AG09309 (cell line): ENCODE data around the gene USP10.
"Not testable (repeated sequence)": the region's sequence is repeated elsewhere in the genome, so short reads cannot be mapped to it uniquely, and the experiment has no call there.

ENCODE experiments used
- DNase-seq: peaks from one replicate; pipeline ENCODE4 v3.0.0-alpha.2; 2010; ENCODE audit warnings: low read depth
- H3K4me3 ChIP-seq: 2 replicates; pipeline ENCODE4 v1.5.1; 2011; ENCODE audit warnings: mild to moderate bottlenecking, low read depth, low read length, moderate library complexity; ENCODE audit not compliant: control insufficient read depth
- CTCF ChIP-seq: IDR thresholded peaks from 2 replicates; pipeline ENCODE4 v1.5.1; 2011; ENCODE audit warnings: mild to moderate bottlenecking, low read depth, low read length, inconsistent platforms; ENCODE audit not compliant: insufficient read depth, control insufficient read depth; ENCODE audit errors: missing control alignments

Gene USP10

GRCh38 chr16:84685210-84685609, 14.6 kb upstream of the USP10 start:
- H3K4me3 ChIP-seq, result no peak overlapping the region
- DNase-seq, result no peak

GRCh38 chr16:84686707-84687298, 13.0 kb upstream of the USP10 start:
- no peak for TF ChIP-seq CTCF
- no peak for DNase-seq
- H3K4me3 ChIP-seq, result no peak overlapping the region

More at GRCh38 chr16:84685210-84685609, 14.6 kb upstream of the USP10 start:
- no peak for TF ChIP-seq CTCF

GRCh38 chr16:84687715-84688114, 12.1 kb upstream of the USP10 start:
- no peak for TF ChIP-seq CTCF
- DNase-seq, result peak; percentile 88

GRCh38 chr16:84688163-84688562, 11.6 kb upstream of the USP10 start:
- DNase-seq, result not testable (repeated sequence)

More at GRCh38 chr16:84687715-84688114, 12.1 kb upstream of the USP10 start:
- H3K4me3 ChIP-seq, result no peak overlapping the region

GRCh38 chr16:84689111-84689510, 10.7 kb upstream of the USP10 start:
- no peak for TF ChIP-seq CTCF
- H3K4me3 ChIP-seq, result no peak overlapping the region
- DNase-seq, result peak; percentile 78

More at GRCh38 chr16:84688163-84688562, 11.6 kb upstream of the USP10 start:
- H3K4me3 ChIP-seq, result not testable (repeated sequence)

- no peak for DNase-seq
- H3K4me3 ChIP-seq, result no peak overlapping the region
- no peak for TF ChIP-seq CTCF
These were observed 9.5 kb upstream of the USP10 start for GRCh38 chr16:84690088-84690819.

- DNase-seq, result no peak
- no peak for TF ChIP-seq CTCF
- H3K4me3 ChIP-seq, result no peak overlapping the region
These were observed 7.2 kb upstream of the USP10 start for GRCh38 chr16:84692451-84693214.

- H3K4me3 ChIP-seq, DNase-seq: not testable (repeated sequence)
These were observed 5.9 kb upstream of the USP10 start for GRCh38 chr16:84693869-84694268.
